NCI-H2227 (cell line): Measurements from ENCODE around the gene AURKA.

Source experiments
- DNase-seq: peaks from one replicate; lab custom pipeline; 2025; ENCODE audit not compliant: unreplicated experiment; lab: John Stamatoyannopoulos, UW

Gene AURKA

DNA sequence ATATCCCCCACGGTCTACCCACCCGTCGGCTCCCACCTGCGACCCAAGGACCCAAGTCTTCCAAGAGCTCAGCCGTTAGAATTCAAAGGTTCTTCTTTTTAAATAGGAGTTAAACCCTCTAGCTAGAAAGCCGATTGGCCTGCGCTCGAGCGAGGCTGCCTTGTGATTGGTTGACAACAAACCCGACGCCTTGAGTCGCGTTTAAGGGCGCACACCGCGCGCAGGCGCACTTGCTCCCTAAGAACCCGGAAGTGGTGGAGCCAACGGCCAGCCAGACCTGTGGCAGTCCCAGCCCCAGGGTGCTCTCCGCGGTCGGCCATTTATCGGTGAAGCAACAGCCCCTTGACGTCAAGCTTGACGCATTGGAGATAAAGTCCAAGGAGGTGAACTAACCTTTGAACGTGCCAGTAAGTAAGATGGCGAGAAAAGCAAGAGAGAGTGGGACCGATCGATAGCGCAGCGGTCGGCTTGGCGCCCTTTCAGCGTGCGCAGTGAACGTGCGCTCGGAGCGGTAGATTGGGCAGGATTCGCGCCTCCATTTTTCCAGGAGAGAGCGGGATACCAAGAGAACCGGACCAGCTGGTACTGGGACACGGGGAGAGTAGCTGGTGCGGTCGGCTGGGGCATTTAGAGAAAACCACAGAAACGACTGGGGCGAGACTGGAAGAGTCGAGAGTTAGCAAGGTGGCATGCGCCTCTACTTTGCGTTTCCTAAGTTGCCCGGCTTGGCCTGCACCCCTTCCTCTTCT, at the start of gene AURKA, which contains the start of gene CSTF1:
AURKA (minus strand) TSS at position 84 of the 749 bp plus-strand sequence. CDS start 4,018 bp downstream, outside the sequence.
CSTF1 (plus strand) TSS at position 514 of the 749 bp plus-strand sequence. CDS start 2,908 bp downstream, outside the sequence.
- DNase-seq: peak; percentile 98

DNA sequence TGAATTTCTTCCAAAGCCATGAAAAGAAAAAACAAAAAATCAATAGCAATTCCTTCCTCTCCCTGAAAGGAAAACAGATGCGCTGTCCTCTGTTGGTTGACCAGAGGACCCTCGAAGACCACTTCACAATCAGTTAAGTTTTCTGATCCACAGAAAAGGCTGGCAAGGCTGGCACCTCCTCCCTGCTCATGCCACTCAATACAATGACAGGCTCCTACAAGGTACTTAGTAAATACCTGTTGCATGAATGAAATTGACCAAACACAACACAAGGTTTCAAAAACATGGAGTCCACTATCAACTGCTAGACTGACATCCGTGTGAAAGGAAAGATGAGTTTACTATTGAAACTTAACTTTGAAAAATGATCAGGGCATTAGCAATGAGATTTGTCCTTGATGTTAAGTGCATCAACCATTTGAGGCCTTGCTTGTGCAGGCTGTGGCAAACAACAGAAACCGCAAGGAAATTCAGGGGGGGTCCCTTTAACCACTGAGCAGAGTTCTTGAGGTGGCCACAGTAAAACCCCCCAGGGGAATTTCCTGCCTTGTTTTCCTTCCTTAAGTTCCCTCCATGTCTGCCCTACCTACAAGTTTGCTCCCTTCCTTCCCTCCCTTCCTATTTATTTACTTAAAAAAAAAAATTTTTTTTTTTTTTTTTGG, 48.5 kb upstream of the AURKA start:
- DNase-seq: no peak

DNA sequence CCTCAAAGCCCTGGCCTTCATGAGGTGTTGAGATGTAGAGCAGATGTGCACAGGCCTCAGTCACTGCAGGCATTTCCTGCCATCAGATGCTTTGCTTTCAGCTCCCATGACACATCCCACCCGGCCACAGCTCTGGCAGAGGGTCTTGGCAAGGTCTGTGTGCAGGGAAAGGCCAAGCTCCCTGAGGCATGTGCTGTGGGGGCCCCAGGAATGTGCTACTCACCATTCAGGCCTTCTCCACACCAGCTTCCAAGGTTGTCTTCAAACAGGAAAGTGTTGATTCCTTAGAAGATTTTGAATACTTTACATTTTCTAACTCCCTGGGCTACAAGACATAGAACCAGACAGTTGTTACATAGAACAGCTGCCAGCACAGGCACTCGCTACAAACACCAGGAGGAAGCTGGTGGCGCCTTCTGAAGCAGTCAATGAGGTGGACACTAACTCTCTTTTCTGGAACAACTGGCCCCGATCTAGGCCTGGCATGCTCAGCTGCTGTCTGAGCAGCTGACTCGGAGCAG, 47.8 kb upstream of the AURKA start:
- DNase-seq: no peak

DNA sequence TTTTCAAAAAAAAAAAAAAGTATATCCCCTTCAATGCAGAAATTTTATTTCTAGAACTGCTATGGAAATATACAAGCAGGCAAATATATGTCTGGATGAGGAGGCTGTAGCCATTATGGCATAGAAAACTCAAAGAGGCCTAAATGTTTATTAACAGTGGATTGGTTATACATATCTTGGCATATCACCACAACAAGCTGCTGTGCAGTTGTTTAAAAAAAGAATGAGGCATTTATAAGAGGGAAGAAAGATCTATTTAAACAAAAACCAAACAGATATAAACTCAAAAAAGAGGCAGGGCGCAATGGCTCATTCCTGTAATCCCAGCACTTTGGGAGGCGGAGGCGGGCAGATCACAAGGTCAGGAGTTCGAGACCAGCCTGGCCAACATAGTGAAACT, 46.3 kb upstream of the AURKA start:
- DNase-seq: no peak

DNA sequence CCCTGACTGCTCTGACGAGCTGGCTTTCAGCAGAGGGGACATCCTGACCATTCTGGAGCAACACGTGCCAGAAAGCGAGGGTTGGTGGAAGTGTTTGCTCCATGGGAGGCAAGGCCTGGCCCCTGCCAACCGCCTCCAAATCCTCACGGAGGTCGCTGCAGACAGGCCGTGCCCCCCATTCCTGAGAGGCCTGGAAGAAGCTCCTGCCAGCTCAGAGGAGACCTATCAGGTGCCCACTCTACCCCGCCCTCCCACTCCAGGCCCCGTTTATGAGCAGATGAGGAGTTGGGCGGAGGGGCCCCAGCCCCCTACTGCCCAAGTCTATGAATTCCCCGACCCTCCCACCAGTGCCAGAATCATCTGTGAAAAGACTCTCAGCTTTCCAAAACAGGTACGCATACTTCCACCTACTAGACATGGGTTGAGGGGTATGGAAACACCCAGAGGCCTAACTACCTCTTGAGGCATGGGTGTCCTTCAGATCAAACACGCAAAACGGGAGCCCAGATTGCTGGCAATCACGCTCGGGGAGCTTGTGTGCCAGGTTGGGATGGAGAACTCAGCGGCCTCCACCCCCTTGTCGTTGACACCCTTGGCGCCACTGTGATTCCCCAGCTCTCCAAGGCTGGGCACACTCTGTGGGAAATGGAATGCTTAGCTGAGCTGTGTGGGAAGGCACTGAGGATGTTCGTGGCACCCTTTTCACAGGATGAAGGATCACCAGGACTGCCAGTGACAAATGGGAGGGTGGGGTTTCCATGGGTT, 45.4 kb upstream of the AURKA start:
- DNase-seq: no peak

DNA sequence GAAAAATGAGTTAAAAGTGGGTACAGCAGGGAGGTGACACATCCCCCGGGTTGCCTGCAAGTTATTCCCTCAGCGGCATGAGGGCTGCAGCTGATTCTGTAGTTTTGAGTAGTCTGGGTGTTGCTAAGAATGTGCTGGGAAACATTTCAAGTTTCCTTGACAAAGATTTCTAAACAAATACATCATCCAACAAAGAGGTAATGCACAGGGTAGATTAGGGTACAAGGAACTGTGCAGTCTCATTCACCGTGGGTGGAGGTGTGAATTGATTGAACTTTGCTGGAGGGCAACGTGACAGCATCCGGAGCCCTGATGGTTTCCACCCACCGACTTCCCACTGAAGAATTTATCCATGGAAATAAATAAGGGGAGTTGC, 41.9 kb upstream of the AURKA start:
- no peak for DNase-seq

DNA sequence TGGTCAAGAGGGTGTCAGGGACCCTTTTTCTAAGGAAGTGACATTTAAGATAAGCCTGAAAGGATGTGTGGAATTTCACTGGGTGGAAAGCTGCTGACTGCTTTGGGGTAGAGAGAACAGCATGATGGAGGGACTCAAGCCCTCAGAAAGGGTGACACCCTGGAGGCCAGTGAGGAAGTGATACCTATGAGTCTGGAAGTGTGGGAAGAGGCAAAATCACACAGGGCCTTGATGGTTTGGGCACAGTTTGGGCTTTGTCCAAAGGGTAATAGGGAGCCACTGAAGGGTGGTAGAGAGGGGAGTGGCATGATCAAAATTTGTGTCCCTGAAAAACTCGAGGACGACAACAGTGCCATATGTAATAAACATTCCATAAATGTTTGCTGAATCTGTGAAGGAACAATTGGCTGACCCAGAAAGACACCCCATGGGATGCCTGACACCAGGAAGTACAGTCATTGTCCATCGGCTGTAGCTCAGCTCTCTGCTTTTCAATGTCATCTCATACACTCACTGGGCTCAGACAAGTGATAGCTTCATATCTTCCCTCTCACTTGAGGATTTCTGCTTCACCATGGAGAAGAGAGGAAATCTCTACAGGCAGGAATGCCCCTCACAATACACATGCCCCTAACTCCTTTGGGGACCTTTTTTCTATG, 41.3 kb upstream of the AURKA start:
- no peak for DNase-seq

DNA sequence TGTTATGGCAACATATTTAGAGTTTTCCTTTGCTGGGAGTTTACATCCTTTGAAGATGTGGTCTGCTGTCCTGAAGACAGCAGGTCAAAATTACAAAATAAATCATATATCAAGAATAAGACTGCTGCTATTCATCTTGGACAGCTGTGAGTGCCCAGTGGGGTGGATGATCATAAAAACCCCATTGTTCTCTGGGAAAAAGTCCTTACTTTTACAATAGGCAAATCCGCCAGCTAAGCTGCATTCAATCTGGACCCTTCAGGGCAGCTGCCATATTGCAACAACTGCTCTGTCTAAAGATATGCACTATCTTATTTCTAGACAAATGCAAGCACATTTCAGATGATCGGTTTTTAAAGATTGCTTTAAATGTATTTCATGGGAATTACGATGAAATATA, 39.5 kb upstream of the AURKA start:
- DNase-seq: peak; percentile 9

DNA sequence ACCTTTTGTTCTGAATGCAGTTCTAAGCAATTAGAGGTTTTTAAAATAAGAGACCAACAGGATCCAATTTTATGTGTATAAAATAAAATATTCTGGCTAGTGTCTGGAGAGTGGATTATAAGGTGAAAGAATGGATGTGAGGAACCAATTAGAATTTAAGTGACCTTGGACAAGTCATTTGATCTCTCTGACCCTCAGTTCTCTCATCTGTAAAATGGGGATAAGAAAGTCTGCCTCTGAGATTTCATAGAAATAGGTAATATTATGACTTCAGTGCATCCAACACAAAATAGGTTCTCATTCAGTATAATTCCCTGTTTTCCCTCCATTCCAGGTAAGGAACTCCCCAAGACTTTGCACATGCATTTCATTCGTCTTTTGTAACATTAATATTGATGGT, 38.9 kb upstream of the AURKA start:
- no peak for DNase-seq

DNA sequence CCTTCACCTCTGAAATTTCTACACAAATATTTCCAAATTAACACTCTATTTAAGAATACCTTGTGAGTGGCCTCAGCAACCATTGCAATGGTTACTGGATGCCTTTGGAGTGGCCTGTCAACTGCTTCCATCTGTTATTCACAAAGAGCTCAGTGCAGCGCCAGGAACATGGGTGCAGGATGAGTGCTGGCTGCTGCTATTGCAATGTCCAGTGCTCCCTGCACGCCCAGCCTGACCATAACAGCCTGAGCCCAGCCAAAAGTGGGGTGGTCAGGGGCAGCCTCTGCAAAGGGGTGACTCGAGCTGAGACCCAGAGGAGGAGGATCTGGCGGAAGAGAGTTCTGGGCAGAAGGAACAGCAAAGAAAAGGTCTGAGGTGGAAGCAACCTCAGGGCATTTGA, 38.4 kb upstream of the AURKA start:
- DNase-seq: no peak

DNA sequence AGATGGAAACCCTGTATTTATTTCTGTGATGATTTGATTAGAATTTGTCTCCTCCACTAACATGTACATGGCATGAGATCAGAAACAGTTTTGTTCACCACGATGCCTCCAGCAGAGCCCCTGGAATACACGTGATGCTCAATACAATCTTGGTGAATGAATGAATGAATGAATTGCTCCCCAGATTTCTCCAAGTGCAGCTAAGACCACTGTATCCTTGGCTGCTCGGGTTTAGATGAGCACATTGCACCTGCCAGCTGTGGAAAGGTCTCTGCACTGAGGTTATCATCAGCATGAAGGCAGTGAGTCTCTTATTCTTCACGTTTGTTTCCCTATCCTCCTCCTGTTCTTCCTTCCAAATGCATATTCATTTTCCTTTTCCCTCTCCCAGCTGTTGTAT, 37.9 kb upstream of the AURKA start:
- no peak for DNase-seq

DNA sequence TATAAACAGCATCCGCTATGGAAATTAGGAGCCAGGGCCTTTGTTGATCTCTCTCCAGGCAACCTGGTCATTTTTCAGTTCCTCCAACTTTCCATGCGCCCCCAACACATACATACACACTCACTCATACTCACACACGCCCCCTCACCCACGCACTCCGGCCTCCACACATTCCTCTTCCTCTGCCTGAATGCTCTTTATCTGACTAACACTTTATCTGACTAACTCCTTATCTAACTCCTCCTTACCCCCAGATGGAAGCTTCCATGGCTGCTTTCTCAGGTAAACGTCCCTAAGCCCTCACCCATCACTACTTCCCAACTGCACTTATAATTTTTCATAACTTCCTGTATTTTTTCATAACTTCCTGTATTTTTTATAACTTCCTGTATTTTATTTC, 37.5 kb upstream of the AURKA start:
- no peak for DNase-seq

DNA sequence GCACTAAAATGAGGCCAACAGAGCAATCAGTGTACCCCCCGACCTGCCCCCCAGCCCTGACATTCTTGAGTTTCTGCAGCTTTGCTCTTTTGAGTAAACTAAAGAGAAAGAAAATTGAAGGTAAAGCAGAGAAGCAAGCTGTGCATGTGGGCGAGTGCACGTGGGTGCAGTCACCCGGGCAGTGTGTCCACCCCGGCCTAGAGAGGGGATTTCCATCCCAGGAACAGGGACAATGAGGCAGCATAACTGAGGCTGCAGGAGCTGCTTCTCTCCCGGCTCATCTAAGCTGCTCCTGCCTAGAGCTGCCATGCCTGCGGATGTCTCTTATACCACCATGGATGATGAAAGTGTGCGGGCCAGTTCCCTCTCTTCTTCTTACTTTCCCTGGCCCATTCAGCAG, 36.9 kb upstream of the AURKA start:
- no peak for DNase-seq

DNA sequence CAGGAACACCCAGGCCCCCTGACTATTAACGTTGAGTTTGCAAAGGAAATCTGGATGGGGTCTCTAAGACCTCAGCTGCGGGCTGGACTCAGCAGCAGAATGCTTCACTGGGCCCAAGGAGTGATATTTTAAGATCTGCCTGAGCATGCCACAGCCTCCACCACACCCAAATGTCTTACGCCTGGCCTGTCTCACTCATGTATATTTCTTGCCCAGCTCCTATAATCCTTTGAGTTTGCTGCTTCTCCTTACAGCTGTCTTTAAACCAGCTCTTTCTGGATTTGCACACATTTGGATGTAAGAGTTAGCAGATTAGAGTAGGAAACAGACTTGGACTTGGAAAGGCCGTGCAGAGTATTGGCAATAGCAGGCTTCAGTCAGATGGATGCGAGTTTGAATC, 36.4 kb upstream of the AURKA start:
- DNase-seq: no peak

DNA sequence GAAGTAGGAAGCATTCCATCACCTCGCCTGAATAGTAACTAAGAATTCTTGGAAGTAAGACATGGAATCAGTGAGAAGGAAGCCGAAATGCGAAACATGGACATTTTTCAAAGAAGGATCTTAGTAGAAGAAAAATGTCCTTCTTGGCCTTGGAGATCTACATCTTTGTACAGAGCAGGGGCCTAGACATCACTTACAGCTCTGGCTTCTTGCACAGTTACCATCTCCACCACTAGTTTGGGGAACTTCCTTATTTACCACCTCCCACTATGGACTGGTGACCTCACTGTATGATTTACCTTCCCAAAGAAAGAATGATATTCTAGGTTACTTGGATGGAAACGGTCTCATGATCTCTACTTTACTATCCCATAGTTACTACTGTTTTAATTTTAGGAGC, 35.8 kb upstream of the AURKA start:
- DNase-seq: no peak

DNA sequence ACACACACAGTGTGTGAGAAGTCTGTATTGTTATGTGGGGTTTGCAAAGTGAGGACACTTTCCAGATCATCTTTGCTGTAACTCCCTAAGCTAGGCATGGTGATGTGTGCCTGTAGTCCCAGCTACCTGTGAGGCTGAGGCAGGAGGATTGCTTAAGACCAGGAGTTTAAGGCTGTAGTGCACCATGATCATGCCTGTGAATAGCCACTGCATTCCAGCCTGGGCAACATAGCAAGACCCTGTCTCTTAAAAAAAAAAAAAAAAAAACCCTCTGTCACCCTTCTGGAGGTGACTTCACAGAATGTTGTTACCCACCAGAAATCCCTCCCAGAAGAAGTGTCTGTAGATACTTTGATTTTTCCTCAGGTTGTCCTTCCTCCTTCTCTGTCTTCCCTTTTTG, 34.9 kb upstream of the AURKA start:
- no peak for DNase-seq

DNA sequence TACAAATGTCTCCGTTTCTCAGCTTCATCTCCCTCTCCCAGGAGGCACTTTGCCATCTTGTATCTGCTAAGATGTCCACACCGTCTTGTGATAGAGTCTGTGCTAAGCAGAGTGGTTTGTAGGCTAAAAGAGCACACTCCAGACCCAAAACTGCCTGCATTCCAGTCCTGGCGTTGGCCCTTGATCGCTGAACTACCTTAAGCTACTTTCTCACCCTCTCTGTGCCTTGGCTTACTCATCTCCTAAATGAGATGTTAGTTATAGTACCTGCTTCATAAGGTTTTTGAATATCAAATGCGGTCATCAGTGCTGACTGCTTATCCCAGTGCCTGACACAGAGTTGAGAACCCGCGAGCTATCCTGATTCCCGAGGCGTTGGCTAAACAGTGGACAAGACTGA, 34.0 kb upstream of the AURKA start:
- no peak for DNase-seq

DNA sequence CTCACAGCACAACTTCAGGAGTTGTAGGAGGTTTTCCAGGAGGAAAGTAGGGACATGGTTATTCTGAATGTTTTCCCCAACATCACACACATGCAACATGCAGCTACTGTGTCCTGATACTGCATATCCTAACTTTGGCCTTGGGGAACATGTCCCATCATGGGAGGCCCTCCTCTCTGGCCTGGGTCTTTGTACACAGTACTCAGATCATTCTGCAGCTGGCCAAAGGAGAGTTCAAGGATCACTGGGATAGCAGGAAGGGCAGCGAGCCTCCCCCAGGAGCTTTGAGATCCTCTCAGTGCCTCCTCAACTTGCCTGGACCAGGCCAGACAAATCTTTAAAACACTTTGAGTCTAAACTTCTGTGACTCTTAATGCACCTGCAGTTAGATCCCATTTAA, 32.9 kb upstream of the AURKA start:
- DNase-seq: no peak

DNA sequence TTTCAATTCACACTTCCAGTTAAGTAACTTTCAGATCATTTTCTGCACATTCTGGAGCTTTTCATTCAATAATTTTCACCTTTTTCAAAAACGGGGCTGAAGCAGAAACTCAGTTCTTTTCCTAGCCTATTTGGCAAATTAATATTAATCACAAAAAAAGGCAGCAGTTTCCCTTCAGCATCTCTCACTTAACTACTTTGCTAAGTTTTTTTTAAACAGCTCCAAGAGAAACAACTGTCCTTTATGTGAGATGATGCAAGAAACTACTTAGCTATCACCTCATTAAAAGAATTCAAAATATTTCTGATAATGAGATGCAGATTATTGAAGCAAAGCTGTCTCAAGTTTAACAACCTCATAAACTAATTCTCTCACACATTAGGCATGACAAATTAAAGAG, 31.9 kb upstream of the AURKA start:
- no peak for DNase-seq

DNA sequence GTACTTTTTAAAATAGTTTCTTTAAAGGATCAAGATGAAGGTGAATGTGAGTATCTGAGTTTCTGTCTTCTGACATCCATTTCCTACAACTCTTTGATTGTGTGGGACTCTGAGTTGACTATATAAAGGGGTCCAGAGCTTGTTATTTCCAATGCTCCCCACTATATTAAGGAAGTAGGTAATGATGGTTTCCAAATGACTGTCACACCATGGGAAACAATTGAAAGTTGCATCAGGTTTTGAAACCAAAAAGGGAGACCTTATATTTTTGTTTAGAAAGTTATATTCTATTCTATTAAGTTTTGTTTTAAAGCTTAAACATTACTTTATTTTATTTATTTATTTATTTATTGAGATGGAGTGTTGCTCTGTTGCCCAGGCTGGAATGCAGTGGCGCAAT, 31.2 kb upstream of the AURKA start:
- DNase-seq: no peak

DNA sequence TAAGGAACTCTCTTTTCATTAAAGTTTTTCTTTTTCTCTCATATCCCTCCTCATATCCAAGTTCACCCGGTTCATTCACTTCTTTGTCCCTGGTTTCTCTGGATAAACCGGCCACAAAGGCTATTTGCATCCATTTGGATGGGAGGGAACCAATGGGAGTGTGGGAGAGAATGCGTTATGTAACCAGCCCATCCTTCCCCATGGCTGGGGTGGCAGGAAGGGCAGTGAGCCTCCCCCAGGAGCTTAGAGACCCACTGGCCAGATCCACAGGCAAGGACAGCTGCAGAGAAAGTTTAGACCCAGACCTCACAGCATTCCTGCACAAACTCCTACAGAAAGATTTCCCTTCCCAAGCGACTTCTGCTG, 30.8 kb upstream of the AURKA start:
- DNase-seq: no peak
